Stimulated activated CD8-positive, alpha-beta memory T cell treated with anti-CD3 and anti-CD28 coated beads, Interleukin-7, amount 100 ng/mL, for 4 hours (primary cell): ENCODE measurements around the gene COX8A.
"Not testable (repeated sequence)": the region's sequence is repeated elsewhere in the genome, so short reads cannot be mapped to it uniquely, and the experiment has no call there.

Experiments used
- DNase-seq, 2 donors: peaks; one replicate each; pipeline ENCODE4 v3.0.0-alpha.2; 2020; ENCODE audit warnings: low read depth in 2 of 2

Gene COX8A

DNA sequence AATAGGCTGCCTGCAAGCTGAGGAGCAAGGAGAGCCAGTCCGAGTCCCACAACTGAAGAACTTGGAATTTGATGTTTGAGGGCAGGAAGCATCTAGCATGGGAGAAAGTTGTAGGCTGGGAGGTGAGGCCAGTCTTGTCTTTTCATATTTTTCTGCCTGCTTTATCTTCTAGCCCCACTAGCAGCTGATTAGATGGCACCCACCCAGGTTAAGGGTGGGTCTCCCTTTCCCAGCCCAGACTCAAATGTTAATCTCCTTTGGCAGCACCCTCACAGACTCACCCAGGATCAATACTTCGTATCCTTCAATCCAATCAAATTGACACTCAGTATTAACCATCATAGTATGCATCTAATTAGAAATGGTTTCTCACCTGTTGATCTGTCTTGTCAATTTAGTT lies 5.0 kb upstream of the COX8A start:
- no peak for DNase-seq

GRCh38 chr11:63970902-63971301 lies 3.5 kb upstream of the COX8A start:
- DNase-seq: no peak

- DNase-seq: not testable (repeated sequence)
Measured at GRCh38 chr11:63973912-63974258, 535 bp upstream of the COX8A start.

DNA sequence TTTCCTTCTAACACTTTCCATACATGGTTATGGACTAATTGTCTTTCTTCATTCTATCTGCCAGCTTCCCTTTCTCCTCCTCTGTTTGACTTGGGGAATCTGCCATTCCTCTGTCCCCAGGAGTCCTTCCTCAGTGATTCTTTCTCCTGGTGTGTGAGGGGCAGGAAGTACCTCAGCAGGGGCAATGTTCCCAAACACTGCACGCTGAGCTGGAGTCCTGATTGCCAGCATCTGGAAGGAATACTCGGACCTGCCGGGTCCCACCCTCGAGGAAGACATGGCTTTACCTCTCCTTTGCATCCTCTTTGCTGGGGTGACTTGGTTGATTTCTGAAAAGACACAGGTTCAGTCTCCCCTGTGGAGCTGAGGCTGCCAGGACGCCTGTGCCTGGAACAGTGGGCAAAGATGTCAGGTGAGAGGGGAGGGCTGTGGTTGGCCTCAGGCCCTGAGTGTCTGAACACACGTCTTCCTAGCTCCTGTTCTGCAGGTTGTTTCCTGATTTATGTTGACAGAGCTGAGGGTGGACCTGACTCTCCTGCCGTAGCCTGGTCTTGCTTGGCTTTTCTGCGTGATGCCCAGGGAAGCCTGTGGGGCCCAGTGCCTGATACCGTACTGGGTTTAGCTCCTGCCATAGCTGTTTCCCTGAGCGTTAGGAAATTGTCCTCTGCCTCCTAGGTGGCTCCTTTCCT lies 4.3 kb downstream of the COX8A start:
- DNase-seq: no peak

DNA sequence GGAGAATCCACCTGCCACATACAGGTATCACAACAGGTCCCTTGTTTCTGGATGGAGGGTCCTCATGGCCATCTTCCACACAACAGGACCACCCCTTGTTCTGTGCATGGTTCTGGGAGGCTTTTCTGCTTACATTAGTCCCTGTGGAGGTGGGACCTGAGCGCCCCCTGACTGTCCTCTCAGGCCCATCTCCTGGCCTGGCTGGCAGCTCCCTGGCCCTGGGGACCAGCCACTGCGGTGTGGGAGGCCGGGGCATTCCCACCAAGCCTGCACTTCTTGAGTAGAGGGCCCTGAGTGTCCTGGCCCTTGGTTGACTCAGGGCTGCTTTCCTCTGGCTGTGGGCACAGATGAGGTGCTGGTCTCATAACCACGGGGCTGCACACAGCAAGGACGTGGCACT lies 5.0 kb downstream of the COX8A start:
- DNase-seq: no peak

DNA sequence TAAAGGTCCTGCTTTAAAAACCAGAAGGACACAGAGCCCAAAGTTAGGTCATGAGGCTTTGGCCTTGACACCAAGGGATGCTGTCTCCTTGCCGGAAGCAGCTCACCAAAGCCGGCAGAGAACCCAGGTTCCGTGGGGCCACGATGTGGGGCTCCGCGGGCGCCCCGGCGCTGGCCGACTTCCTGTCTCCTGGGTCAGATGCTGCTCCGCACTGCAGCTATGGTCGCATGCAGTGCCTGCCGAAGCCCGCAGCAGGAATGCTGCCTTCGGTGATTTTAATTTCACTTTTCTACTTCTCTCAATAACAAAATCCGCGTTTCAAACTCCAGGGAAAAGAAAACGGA lies 11.4 kb downstream of the COX8A start:
- peak; percentile 38 to 49 for DNase-seq

DNA sequence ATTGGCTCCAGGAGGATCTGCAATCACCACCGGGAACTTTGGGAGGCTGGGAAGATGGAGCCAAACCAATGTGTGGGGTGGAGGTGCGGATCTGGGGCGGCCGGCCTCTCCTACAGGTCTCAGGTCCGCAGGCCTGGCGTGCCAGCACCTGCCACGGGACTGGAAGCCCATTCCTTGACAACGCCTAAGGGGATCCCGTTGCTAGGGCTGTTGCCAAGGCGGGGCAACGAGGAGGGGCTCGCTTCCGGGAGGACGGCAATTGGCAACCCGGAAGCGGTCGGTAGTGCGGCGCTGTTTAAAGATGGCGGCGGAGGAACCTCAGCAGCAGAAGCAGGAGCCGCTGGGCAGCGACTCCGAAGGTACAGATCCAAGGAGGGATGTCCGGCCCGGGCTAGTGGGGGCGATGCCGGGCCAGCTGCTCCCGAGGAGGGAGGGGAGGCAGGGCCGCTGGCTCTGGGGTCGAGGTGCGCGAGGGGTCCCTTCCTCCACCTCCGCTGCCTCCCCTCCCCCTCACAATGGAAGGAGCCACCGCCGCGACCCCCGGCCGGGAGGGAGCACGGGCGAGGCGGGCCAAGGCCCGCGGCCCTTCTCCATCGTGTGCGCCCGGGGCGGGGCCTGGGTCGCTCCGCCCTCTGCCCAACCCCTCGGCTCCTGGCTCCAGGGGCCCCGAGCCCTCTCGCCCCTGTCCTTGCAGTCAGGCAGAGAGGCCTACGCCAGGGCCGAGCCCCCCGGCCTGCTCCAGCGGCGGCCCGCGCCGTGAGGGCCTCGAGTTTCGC lies 11.9 kb downstream of the COX8A start, which contains the start of gene OTUB1:
TSS of gene OTUB1 (plus strand) at position 283 of the 776 bp plus-strand sequence. CDS start at position 302, 19 bp downstream.
- DNase-seq: peak; percentile 78 to 83

DNA sequence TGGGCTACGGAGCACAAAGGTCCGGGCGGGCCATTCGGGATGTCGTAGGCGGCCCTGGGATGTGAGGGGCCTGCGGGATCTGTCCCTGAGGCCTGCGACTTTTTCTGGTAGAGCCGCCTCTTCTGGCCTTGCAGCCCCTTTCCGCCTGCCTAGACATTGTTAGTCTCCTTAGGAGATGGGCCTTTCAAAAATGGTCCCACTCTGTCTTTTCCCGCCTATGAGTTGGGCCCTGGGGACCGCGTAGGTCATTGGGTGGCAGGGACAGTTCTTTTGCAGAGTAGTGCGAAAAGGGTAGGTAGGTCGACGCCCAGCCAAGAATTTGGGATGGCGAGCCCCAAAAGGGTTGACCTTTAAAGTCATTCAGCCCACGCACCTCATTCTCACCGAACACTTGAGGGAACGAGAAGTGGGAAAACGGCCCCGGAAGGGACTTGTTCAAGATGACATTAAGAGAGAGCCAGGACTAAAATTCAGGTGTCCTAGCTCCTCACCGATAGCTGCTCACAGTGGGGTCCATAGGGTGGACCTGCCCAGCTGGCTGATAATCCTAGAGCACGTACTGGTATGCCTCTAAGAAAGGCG lies 12.6 kb downstream of the COX8A start:
- no peak for DNase-seq

DNA sequence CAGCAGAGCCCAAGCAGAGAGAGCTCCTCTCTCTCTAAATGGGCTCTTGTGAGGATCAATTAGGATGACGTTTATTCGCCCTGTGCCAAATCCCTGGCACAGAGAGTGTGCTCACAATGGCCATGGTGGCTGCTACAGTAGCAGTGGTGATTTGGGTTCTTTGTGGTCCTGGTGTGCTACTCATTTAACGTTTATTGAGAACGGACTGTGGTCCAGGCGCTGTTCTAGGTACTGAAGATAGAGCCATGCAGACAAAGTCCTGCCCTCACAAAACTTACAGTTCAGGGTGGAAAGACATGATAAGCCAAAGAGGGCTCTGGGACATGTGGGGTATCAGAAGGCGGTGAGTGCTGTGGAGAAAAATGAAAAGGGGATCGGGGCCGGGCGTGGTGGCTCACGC lies 17.1 kb downstream of the COX8A start:
- DNase-seq: no peak

DNA sequence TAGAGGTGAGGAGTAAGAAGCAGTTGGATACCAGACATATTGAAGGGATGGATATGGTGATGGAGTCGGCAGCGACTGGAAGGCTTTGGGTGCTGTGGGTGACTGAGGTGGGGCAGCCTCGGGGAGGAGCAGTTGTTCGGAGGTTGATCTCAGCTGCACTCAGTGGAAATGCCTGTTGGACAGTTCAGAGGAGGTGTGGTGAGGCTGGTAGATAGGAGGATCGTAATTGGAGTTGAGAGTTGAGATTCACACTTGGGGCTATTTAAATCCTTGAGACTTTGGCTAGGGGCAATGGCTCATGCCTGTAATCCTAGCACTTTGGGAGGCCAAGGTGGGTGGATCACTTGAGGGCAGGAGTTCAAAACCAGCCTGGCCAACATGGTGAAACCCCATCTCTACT lies 18.7 kb downstream of the COX8A start:
- DNase-seq: no peak

GRCh38 chr11:63993993-63994392 lies 19.6 kb downstream of the COX8A start:
- no peak for DNase-seq

- DNase-seq: no peak
Measured at GRCh38 chr11:63996512-63996911, 22.1 kb downstream of the COX8A start.

DNA sequence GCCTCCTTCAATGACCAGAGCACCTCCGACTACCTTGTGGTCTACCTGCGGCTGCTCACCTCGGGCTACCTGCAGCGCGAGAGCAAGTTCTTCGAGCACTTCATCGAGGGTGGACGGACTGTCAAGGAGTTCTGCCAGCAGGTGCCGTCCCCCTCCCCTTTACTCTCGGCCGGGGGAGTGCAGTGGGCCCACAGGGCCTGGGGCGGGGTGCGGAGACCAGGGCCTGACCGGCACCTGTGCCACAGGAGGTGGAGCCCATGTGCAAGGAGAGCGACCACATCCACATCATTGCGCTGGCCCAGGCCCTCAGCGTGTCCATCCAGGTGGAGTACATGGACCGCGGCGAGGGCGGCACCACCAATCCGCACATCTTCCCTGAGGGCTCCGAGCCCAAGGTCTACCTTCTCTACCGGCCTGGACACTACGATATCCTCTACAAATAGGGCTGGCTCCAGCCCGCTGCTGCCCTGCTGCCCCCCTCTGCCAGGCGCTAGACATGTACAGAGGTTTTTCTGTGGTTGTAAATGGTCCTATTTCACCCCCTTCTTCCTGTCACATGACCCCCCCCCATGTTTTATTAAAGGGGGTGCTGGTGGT lies 22.8 kb downstream of the COX8A start:
- no peak for DNase-seq

GRCh38 chr11:63997801-63998337 lies 23.4 kb downstream of the COX8A start:
- DNase-seq: no peak

- DNase-seq: no peak
Measured at GRCh38 chr11:63998558-63999348, 24.3 kb downstream of the COX8A start.

DNA sequence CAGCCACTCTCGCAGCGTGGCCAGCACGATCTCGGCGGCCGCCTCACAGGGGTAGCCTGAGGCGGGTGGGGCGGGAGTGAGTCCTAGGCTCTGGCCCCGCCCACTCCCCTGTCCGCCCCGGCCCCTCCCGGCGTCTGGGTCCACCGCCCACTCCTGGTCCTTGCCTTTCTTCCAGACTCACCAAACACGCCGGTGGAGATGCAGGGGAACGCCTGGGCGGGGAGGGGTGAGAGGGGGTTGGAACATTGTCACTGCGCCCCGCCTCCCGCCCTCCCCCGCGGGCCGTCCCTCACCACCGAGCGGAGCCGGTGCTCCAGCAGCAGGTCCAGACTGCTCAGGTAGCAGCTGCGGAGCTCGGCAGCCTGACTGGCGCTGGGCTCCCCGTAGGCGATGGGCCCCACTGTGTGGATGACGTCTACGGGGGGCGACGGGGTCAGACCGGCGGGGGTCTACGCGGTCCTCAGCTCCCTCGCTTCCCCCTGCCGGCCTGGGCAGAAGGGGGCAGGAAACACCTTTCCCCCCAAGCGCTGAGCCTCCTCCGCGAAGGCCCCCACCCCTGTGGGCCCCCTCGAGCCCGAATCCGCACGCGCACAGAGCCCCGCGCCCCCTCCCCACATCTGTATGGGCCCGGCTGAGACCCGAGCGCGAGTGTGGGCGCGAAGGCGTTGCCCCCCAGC lies 25.1 kb downstream of the COX8A start:
- peak; percentile 35 to 63 for DNase-seq

- DNase-seq: peak in 1 of 2 donors; percentile 61
Measured at GRCh38 chr11:64000026-64000739, 25.8 kb downstream of the COX8A start.

- DNase-seq: no peak
Measured at GRCh38 chr11:64000740-64001483, 26.5 kb downstream of the COX8A start.
